Stimulated activated CD8-positive, alpha-beta memory T cell treated with anti-CD3 and anti-CD28 coated beads, Interleukin-4, amount 100 ng/mL, for 24 hours (primary cell): Measurements from ENCODE around the gene ARHGEF11.

ENCODE experiments used
- DNase-seq: peaks from one replicate; pipeline ENCODE4 v3.0.0-alpha.2; 2020; ENCODE audit warnings: low read depth

The ARHGEF11 gene

GRCh38 chr1:156998840-156999500 lies 46.6 kb downstream of the ARHGEF11 start:
- no peak for DNase-seq

GRCh38 chr1:156998301-156998700 lies 47.2 kb downstream of the ARHGEF11 start:
- DNase-seq: no peak

- DNase-seq: no peak
Measured at GRCh38 chr1:156995412-156995811, 50.1 kb downstream of the ARHGEF11 start.

GRCh38 chr1:156994277-156994676 lies 51.3 kb downstream of the ARHGEF11 start:
- DNase-seq: no peak

- DNase-seq: no peak
Measured at GRCh38 chr1:156993426-156994147, 52.0 kb downstream of the ARHGEF11 start.

- DNase-seq: no peak
Measured at GRCh38 chr1:156992215-156992614, 53.3 kb downstream of the ARHGEF11 start.

GRCh38 chr1:156987715-156988114 lies 57.8 kb downstream of the ARHGEF11 start:
- DNase-seq: no peak

GRCh38 chr1:156980551-156980950 lies 65.0 kb downstream of the ARHGEF11 start:
- no peak for DNase-seq

- no peak for DNase-seq
Measured at GRCh38 chr1:156975084-156975483, 70.5 kb downstream of the ARHGEF11 start.

GRCh38 chr1:156973417-156973816 lies 72.1 kb downstream of the ARHGEF11 start:
- no peak for DNase-seq

- no peak for DNase-seq
Measured at GRCh38 chr1:156970017-156970416, 75.5 kb downstream of the ARHGEF11 start.

- no peak for DNase-seq
Measured at GRCh38 chr1:156969496-156969895, 76.0 kb downstream of the ARHGEF11 start.

- no peak for DNase-seq
Measured at GRCh38 chr1:156964441-156964840, 81.1 kb downstream of the ARHGEF11 start.

- DNase-seq: no peak
Measured at GRCh38 chr1:156963621-156964020, 81.9 kb downstream of the ARHGEF11 start.

GRCh38 chr1:156961709-156962108 lies 83.8 kb downstream of the ARHGEF11 start:
- DNase-seq: no peak

GRCh38 chr1:156959925-156960324 lies 85.6 kb downstream of the ARHGEF11 start:
- DNase-seq: no peak

GRCh38 chr1:156959414-156959813 lies 86.1 kb downstream of the ARHGEF11 start:
- DNase-seq: no peak

- no peak for DNase-seq
Measured at GRCh38 chr1:156958247-156958714, 87.3 kb downstream of the ARHGEF11 start.

- no peak for DNase-seq
Measured at GRCh38 chr1:156957634-156958033, 87.9 kb downstream of the ARHGEF11 start.

GRCh38 chr1:156956333-156956732 lies 89.2 kb downstream of the ARHGEF11 start:
- DNase-seq: no peak

GRCh38 chr1:156953571-156953970 lies 92.0 kb downstream of the ARHGEF11 start:
- DNase-seq: no peak

- DNase-seq: no peak
Measured at GRCh38 chr1:156951371-156951770, 94.2 kb downstream of the ARHGEF11 start.

GRCh38 chr1:156949127-156949526 lies 96.4 kb downstream of the ARHGEF11 start:
- DNase-seq: no peak

- DNase-seq: no peak
Measured at GRCh38 chr1:156948708-156949107, 96.8 kb downstream of the ARHGEF11 start.
